Measurements from ENCODE around the gene OAS2. TPM values are rescaled to one million over a fixed set of nuclear protein-coding genes. Genes with fewer than 3 reads are reported as not detected.

Gene OAS2
- total RNA-seq, 1 experiment from 2014 or later, result 0.25 TPM

- Mint-ChIP-seq H3K27me3 (ENCODE audit: insufficient read depth, unreplicated experiment) (peaks cover 5% of the 10 kb centered on the region), H3K4me1 (ENCODE audit: low read depth, unreplicated experiment) (no peaks in the 10 kb centered on the region), H3K27ac (ENCODE audit: unreplicated experiment) (no peak overlapping the region), H3K36me3 (ENCODE audit: insufficient read depth, unreplicated experiment) (no peaks in the 10 kb centered on the region), H3K9me3 (ENCODE audit: unreplicated experiment) (no peaks in the 10 kb centered on the region), H3K4me3 (ENCODE audit: unreplicated experiment) (no peak overlapping the region)
- no peak overlapping the region for H3K4me3 ChIP-seq (ENCODE audit: low read depth, low read length)
- DNase-seq, result no peak
- H3K9me3 ChIP-seq, result no peaks in the 10 kb centered on the region
- ChIA-PET CTCF (no interaction called here), POLR2A (no interaction called here)
- H3K4me1 ChIP-seq, result no peaks in the 10 kb centered on the region
- intact Hi-C loops (cut with micrococcal nuclease; ENCODE audit: unreplicated experiment), result no loop called here
- no TSS peak for BruUV-seq (replicated peaks)
- TF ChIP-seq, protein P1, sequence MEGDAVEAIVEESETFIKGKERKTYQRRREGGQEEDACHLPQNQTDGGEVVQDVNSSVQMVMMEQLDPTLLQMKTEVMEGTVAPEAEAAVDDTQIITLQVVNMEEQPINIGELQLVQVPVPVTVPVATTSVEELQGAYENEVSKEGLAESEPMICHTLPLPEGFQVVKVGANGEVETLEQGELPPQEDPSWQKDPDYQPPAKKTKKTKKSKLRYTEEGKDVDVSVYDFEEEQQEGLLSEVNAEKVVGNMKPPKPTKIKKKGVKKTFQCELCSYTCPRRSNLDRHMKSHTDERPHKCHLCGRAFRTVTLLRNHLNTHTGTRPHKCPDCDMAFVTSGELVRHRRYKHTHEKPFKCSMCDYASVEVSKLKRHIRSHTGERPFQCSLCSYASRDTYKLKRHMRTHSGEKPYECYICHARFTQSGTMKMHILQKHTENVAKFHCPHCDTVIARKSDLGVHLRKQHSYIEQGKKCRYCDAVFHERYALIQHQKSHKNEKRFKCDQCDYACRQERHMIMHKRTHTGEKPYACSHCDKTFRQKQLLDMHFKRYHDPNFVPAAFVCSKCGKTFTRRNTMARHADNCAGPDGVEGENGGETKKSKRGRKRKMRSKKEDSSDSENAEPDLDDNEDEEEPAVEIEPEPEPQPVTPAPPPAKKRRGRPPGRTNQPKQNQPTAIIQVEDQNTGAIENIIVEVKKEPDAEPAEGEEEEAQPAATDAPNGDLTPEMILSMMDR (IDR thresholded peaks at IDR 0.05; ENCODE audit: insufficient read depth in 1 of 2, low read depth in 1 of 2, low read length in 1 of 2, severe bottlenecking in 1 of 2, unreplicated experiment in 1 of 2), result no peak
- H3K36me3 ChIP-seq (ENCODE audit: control insufficient read depth, insufficient read depth, low read length), result no peaks in the 10 kb centered on the region
- no peaks in the 10 kb centered on the region for H3K27me3 ChIP-seq (replicated peaks; ENCODE audit: control insufficient read depth, insufficient read depth, low read length)
Observed at GRCh38 chr12:112973011-112973735, 5.1 kb upstream of the OAS2 start.

DNA sequence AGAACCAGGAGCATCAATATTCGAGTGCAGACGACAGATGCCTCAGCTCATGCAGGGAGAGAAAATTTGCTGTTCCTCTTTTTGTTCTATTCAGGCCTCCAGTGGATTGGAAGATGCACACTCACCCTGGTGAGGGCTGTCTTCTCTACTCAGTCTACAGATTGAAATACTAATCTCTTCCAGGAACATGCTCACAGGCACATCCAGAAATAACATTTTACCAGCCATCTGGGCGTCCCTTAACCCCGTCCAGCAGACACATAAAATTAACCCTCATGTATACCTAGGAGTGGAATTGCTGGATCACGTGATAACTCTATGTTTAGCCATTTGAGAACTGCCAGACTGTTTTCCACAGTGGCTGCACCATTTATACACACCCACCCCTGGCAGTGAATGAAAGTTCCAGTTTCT, 4.5 kb upstream of the OAS2 start:
- DNase-seq, result no peak
- ChIA-PET CTCF (no interaction called here), POLR2A (no interaction called here)
- H3K27me3 Mint-ChIP-seq (ENCODE audit: insufficient read depth, unreplicated experiment), result peaks cover 5% of the 10 kb centered on the region
- no peaks in the 10 kb centered on the region for H3K36me3 ChIP-seq (ENCODE audit: control insufficient read depth, insufficient read depth, low read length)
- no TSS peak for BruUV-seq (replicated peaks)
- H3K27ac Mint-ChIP-seq (ENCODE audit: unreplicated experiment), result no peak overlapping the region
- H3K4me1 Mint-ChIP-seq (ENCODE audit: low read depth, unreplicated experiment), result no peaks in the 10 kb centered on the region
- no peaks in the 10 kb centered on the region for H3K9me3 ChIP-seq
- H3K4me3 Mint-ChIP-seq (ENCODE audit: unreplicated experiment), result no peak overlapping the region
- intact Hi-C loops (cut with micrococcal nuclease; ENCODE audit: unreplicated experiment), result no loop called here
- H3K36me3 Mint-ChIP-seq (ENCODE audit: insufficient read depth, unreplicated experiment), result no peaks in the 10 kb centered on the region
- no peaks in the 10 kb centered on the region for H3K27me3 ChIP-seq (replicated peaks; ENCODE audit: control insufficient read depth, insufficient read depth, low read length)
- no peak overlapping the region for H3K4me3 ChIP-seq (ENCODE audit: low read depth, low read length)
- H3K9me3 Mint-ChIP-seq (ENCODE audit: unreplicated experiment), result no peaks in the 10 kb centered on the region
- TF ChIP-seq, protein P1 (IDR thresholded peaks at IDR 0.05; ENCODE audit: insufficient read depth in 1 of 2, low read depth in 1 of 2, low read length in 1 of 2, severe bottlenecking in 1 of 2, unreplicated experiment in 1 of 2), result no peak
- H3K4me1 ChIP-seq, result no peaks in the 10 kb centered on the region

DNA sequence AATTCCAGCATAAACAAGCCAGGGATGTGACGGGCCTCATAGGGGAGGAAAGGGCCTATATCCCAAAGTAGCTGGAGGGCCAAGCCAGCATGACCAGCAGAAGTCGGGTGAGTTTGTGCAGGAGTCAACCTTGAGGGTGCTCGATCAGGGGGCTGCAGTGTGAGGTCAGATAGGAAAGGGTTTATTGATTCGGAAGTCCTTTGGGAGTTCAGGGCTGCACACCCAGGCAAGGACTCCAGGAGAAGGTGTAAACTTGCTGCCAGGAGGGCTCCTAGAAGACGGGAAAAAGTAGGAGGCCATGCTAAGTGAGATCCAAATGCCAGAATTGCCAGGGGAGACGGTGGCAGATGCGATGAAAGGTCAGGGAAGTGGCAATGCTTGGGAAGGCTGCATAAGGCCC, 3.4 kb upstream of the OAS2 start:
- POLR2A ChIA-PET, result no interaction called here
- no peak overlapping the region for H3K27ac Mint-ChIP-seq (ENCODE audit: unreplicated experiment)
- H3K27me3 Mint-ChIP-seq (ENCODE audit: insufficient read depth, unreplicated experiment), result peaks cover 5% of the 10 kb centered on the region
- TF ChIP-seq, protein P1 (IDR thresholded peaks at IDR 0.05; ENCODE audit: insufficient read depth in 1 of 2, low read depth in 1 of 2, low read length in 1 of 2, severe bottlenecking in 1 of 2, unreplicated experiment in 1 of 2), result no peak
- H3K4me3 Mint-ChIP-seq (ENCODE audit: unreplicated experiment), result no peak overlapping the region
- H3K4me3 ChIP-seq (ENCODE audit: low read depth, low read length), result no peak overlapping the region
- H3K27me3 ChIP-seq (replicated peaks; ENCODE audit: control insufficient read depth, insufficient read depth, low read length), result no peaks in the 10 kb centered on the region; the same call in 1 of the 2 replicates
- intact Hi-C loops (cut with micrococcal nuclease; ENCODE audit: unreplicated experiment), result no loop called here
- H3K4me1 ChIP-seq, result no peaks in the 10 kb centered on the region
- DNase-seq, result no peak
- no peaks in the 10 kb centered on the region for H3K4me1 Mint-ChIP-seq (ENCODE audit: low read depth, unreplicated experiment)
- H3K36me3 Mint-ChIP-seq (ENCODE audit: insufficient read depth, unreplicated experiment), result no peaks in the 10 kb centered on the region
- H3K9me3 ChIP-seq, result no peaks in the 10 kb centered on the region
- no TSS peak for BruUV-seq (replicated peaks)
- no peaks in the 10 kb centered on the region for H3K36me3 ChIP-seq (ENCODE audit: control insufficient read depth, insufficient read depth, low read length)
- no peaks in the 10 kb centered on the region for H3K9me3 Mint-ChIP-seq (ENCODE audit: unreplicated experiment)
- CTCF ChIA-PET, result interaction anchor here (0.6 kb wide), 1 partner anchor 18 kb away, joined by 3 read pairs; no protein-coding TSS in a partner anchor
